Gastrocnemius medialis (tissue), 4 donors: Measurements from ENCODE around the gene GPR158.

ENCODE experiments used
- POLR2A ChIP-seq, 2 donors: fragments of 450-650 bp; IDR thresholded peaks; one replicate each; pipeline ENCODE4 v1.6.1; 2017; ENCODE audit warnings: antibody characterized with exemption in 2 of 2, mild to moderate bottlenecking in 2 of 2, moderate library complexity in 2 of 2
- TF ChIP-seq, protein P1 (sequence below), 5 experiments: fragments of 450-650 bp in 3 of 5; fragments of 200-600 bp in 2 of 5; sonication (generic) in 2 of 5; IDR thresholded peaks in 4 of 5; conservative IDR thresholded peaks in 1 of 5; 1 replicate in 4 of 5; 2 replicates in 1 of 5; pipeline ENCODE4 v1.5.1; 2016 to 2019; ENCODE audit warnings: antibody characterized with exemption in 5 of 5, mild to moderate bottlenecking in 3 of 5, moderate library complexity in 3 of 5

DNA sequence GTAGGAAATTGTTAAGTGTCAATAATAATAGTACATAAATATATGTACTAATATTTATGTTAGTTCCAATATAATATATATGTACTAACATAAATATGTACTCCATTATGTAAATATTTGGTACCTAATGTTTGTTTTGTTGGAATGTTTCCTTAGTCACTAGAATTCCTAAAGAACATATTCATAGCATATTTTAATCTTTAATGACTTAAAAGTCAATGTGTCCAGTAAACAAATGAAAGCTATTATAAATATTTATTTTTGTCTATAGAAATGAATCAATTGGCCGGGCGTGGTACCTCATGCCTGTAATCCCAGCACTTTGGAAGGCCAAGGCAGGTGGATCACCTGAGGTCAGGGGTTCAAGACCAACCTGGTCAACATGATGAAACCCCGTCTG, 153.6 kb downstream of the GPR158 start:
- TF ChIP-seq, protein P1, sequence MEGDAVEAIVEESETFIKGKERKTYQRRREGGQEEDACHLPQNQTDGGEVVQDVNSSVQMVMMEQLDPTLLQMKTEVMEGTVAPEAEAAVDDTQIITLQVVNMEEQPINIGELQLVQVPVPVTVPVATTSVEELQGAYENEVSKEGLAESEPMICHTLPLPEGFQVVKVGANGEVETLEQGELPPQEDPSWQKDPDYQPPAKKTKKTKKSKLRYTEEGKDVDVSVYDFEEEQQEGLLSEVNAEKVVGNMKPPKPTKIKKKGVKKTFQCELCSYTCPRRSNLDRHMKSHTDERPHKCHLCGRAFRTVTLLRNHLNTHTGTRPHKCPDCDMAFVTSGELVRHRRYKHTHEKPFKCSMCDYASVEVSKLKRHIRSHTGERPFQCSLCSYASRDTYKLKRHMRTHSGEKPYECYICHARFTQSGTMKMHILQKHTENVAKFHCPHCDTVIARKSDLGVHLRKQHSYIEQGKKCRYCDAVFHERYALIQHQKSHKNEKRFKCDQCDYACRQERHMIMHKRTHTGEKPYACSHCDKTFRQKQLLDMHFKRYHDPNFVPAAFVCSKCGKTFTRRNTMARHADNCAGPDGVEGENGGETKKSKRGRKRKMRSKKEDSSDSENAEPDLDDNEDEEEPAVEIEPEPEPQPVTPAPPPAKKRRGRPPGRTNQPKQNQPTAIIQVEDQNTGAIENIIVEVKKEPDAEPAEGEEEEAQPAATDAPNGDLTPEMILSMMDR (IDR thresholded peaks at IDR 0.05 in 4 of 5, conservative IDR thresholded peaks at IDR 0.05 in 1 of 5) = no peak
- no peak for TF ChIP-seq POLR2A (IDR thresholded peaks at IDR 0.05)
